Panc1 (cell line): Measurements from ENCODE around the gene IGLL5.

Source experiments
- CTCF ChIP-seq: fragments of 450-650 bp; IDR thresholded peaks from 2 replicates; pipeline ENCODE4 v1.5.1; 2017; ENCODE audit warnings: mild to moderate bottlenecking
- POLR2AphosphoS5 ChIP-seq: IDR thresholded peaks from 2 replicates; pipeline ENCODE4 v1.6.1; 2012; ENCODE audit warnings: mild to moderate bottlenecking, low read depth, low read length, moderate library complexity
- SIN3A ChIP-seq: IDR thresholded peaks from 2 replicates; pipeline ENCODE4 v1.6.1; 2012; ENCODE audit warnings: low read depth, mild to moderate bottlenecking, low read length, moderate library complexity, borderline replicate concordance; ENCODE audit not compliant: insufficient read depth
- TCF7L2 ChIP-seq: IDR thresholded peaks from 2 replicates; pipeline ENCODE4 v1.6.1; 2011; ENCODE audit warnings: mild to moderate bottlenecking, low read depth, low read length, inconsistent platforms

- no peak for TF ChIP-seq CTCF
- no peak for TF ChIP-seq POLR2AphosphoS5
- no peak for TF ChIP-seq SIN3A
- no peak for TF ChIP-seq TCF7L2
Measured at GRCh38 chr22:22856885-22857606, 30.6 kb upstream of the IGLL5 start.
